HG03064 (cell line): Measurements from ENCODE around the gene ATP10A.
"Not testable (repeated sequence)": the region's sequence is repeated elsewhere in the genome, so short reads cannot be mapped to it uniquely, and the experiment has no call there.

Source experiments
- ATAC-seq: cut with Tn5 transposase; IDR thresholded peaks from one replicate; pipeline ENCODE4 v1.9.1; 2021; ENCODE audit warnings: low read depth; ENCODE audit not compliant: unreplicated experiment

Gene ATP10A

DNA sequence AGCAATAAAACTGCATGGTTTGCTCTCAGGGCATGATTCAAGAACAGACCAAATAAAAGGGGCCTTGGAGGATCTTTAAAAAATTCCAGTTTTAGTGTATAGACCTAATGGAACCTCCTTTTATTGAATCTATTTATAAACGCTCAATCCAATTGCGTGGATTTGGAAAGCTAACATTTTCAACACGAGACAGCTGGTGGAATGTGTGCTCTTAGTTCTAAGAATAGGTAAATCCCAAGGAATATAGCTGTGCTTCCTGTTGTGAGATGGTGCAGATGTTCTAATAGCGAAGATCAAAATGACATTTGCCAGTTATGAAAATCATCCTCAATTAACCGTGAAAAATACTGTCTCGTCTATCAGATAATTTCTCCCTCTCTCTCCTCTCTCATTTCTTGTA, 192.5 kb downstream of the ATP10A start:
- ATAC-seq = no peak

DNA sequence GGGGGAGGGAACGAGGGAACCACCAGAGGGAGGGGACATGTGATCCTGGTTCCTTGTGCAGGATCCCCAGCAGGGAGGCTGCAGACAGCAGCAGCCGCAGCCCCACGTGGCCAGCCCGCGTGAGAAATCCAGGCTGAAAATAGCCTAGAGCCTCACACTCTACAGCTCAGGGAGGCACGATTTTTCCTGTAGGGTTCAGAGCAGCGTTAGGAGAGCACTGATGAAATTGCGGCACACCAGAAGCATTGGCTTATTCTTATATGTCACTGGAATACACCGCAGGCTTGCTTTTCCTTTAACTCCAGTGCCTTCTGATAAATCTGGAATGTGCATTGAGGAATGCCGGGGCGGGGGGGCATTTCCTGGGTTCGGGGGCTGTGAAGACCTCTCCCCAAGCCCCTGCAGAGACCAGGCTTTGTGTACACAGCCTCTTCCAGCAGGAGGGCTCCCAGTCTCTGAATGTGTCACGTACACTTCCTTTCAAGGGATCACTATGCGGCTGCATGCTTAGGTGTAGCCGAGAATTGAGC, 193.0 kb downstream of the ATP10A start:
- ATAC-seq = no peak

DNA sequence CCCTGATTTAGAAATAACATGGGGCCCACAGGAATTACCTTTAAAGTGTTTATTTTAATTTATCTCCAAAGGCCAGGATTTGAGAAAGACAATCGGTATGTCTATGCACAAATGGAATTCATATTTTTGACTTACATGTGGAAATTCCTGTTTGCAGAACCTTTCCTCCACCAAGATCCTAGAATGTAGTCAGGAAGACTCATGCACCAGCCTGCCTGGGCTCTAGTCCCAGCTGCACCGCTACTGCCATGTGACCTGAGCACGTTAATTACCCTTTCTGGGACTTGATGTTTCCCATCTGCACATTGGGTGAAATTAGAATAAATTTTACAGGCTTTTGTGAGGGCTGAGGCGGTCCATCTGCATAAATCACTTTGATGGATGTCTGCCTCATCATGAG, 194.2 kb downstream of the ATP10A start:
- ATAC-seq = no peak

DNA sequence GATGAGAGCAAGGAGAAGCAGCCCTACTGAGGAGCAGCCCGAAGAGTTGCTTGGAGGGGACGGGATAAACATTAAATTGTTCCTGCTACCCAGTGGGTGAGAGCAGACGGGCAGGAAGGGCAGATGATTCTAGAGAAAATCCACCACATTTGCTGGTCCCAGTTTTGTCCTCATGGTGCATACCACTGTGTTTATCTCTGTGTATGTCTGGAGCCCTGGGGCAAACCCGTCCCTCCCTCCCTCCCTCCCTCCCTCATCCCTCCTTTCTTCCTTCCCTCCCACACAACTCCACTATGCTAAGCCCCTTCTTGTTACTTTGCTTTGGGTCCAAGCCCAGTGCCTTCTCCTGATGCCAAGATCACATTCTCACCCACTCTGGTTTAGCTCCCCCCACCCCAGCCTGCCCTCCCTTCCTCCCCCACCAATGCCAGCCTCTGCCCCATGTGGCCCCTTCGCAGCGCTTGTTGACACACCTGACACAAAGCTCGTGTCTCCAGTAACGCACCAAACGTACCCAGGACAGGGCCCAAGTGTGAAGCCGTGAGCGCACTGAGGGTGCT, 194.8 kb downstream of the ATP10A start:
- no peak for ATAC-seq

DNA sequence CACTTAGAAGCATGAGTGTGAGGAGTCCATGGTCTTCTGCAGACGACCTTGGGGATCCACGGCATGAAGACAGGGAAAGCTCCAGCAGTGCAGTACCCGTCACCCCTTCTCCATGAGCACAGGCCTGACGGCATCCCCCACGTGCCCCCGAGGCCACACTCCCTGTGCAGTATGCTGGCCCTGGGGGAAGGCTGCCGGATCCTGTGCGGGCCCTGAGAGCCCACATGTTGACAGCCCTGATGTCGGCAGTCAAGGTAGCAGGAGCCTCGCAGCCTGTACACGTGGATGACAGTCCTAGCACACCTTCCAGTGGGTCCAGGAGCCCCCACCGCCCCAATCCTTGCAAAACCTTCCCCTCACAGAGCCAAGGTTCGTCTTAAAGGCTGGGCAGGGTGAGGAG, 195.3 kb downstream of the ATP10A start:
- no peak for ATAC-seq

DNA sequence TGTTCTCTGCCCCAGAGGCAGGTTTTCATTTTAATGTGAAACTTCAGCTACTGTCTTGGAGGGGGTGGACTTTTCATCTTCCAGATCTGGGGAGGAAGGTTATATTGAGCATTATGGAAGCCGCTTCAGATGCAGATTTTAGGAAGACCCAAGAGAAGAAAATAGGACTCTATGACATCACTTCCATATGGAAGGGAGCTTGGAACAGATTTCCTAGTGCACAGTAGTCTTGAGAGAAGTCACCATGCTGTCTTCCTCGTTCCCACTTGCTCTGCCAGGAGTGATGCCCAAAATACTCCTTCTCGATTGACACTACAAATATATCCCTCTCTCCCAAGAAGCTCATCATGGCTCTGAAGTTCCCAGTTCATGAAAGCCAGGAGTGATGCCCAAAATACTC, 197.2 kb downstream of the ATP10A start:
- no peak for ATAC-seq

DNA sequence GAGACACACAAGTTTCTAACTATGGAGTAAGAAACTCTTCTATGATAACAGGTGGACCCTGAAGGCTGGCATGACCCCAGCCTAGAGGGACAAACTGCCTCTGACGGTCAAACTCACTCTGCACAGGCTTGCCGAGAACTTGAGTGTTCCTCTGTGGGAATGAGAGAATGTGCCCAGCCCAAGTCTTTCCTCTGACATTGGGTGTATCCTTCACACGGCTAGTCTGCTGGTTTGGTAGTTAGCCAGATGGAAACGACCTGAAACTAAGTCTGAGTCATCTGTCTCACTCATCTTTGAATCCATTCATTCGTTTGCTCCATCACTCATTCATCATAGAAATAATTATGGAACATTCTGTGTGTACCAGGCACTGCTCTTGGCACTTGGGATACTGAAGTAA, 198.4 kb downstream of the ATP10A start:
- ATAC-seq = no peak

DNA sequence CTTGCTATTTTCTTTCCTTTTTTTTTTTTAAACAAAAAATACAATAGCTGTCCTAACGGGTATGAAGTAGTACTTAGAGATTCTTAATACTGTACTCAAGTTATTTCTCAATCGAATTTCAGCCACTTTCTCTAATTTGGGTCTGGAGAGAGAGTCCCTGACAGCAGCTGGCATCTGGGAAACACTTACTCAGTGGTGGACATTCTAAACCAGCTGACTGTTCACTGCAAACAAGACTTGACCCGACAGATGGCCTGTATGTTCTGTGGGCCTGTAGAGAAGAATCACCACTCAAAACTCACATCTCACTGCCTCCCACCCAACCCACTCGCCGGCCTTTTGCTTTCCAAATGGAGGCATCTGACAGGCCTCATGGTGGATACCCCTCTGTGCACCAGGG, 199.6 kb downstream of the ATP10A start:
- ATAC-seq = no peak

DNA sequence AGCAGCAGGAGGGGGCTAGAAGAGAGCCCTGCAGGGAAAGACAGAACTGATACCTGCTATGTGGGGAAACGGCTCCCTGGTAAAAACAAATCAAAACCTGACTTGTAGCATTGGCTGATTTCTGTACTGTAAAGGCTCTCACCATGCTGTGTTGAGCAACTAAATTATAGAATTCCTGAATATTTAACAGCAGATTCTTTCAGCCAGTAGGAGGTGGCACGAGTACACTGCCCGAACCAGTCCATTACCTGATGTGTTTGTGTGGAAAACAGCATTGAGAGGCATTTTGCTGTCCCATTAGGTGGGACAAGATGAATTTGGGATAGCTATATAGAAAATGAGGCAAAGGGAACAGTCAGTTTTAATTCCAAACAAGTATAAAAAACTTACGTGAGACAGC, 201.2 kb downstream of the ATP10A start:
- no peak for ATAC-seq

DNA sequence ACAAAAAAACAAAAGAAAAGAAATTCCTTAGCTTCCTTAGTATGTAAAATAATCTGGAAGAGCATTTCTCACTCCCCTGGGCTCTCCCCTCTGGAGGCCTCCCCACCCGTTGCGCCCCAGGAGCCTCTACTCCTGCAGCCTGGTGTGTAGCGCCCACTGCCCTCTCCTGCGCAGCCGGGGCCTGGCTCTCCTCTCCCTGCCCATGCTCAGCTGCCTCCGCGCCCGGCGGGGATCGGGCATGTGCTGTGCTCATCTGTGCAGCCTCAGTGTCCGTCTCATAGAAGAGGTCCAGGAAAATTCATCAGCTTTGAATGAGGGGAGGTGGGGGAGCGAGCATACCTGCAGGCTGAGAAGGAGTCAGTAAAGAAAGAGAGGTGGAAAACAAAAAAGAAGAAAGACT, 203.9 kb downstream of the ATP10A start:
- no peak for ATAC-seq

DNA sequence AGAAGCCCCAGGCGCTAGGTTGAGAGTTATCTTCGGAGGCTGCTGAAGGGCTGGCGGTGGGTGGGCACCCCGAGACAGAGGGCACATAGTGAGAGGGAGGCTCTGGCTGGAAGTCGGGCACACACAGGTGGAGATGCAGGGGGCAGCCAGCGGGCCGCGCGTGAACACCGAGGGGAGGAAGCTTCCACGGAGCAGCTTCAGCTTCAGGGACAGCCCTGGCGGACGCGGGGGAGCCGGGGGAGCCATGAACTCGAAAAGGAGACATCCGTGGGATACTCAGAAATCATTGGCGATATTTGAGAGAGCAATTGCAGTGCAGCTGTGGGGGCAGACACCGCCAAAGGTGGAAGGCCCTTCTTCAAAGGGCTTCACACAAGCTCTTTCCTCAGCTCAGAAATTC, 204.6 kb downstream of the ATP10A start:
- no peak for ATAC-seq

DNA sequence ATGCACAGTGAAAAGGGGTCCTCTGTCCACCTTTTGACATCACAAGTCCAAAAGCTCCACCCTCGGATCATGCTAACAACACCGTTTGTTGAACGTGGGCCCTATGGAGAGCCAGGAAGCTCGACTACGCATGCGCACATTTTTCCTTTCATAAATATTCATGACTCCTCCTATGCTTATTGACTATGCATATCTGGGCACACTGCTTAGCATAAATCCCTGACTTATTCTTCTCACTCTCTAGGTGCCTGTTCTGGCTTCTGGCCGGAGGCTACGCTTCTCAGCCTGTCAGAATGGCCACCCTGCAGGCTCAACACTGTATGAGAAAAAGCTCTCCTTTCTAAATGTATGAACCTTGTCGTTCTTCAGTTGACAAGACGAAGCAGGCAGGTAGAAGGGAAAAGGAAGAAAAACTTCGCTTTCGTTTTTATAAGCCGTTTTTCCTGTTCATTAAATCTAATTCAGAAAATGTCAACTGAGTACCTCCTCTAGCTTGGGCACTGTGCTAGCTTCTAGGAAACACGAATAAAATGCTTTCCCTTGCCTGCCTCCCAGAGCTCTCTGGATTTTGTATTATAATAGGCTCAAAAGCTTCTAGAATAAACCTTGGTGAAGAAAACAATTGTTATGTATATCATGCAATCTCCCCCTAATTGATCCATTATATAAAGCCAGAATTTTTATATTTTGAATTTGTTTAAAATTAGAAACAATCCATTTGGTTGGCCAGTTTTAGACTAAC, 207.7 kb downstream of the ATP10A start:
- ATAC-seq = no peak

DNA sequence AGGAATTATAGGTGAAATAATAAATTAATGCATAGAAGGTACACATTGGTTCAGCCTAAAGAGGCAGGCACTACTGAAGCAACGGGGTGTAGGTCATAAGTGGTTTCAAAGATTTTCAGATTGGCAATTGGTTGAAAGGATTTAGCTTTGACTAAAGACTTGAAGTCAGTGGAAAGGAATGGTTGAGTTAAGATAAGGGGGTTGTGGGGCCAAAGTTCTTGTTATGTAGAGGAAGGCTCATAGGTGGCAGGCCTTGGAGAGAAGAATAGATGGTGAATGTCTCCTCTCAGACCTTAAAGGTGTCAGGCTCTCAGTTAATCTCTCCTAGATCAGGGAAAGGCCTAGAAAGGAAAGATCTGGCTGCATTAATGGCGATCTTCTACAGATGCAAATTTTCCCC, 209.8 kb downstream of the ATP10A start:
- ATAC-seq = no peak

DNA sequence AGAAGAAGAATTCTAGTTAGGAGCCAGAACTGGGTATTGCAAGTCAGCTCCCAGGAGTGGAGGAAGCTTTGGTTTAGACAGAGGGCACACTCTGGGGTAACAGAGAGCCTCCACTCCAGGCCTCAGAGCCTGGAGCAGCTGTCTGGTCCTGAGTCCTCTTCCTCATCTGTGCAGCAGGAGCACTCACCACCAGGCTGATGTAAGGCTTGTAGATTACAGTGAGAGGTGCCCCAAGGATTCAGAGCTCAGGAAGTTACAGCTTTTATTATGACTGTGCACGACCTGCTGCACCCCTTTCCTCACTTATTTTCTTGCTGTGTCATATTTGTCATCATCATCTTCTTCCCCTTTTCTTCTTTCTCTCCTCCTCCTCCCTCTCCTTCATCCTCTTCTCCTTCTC, 210.4 kb downstream of the ATP10A start:
- ATAC-seq = no peak

DNA sequence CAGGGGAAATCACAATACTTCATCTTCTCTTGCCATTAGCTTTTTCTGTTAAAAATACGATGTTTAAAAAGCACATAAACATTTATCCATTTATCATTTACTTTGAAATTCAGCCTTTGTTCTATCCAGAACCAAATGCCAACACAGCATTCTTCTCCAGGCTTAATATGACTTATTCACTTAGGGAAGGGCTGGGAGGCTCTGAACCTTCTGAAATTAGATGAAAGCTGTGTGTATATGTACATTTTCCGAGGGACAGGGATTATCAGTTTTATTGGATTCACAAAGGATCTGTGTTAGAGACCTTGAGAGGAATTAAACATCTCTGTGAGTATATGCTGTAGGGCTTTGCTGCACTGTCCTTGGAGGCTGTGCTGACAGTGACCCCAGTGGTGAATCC, 213.7 kb downstream of the ATP10A start:
- no peak for ATAC-seq

DNA sequence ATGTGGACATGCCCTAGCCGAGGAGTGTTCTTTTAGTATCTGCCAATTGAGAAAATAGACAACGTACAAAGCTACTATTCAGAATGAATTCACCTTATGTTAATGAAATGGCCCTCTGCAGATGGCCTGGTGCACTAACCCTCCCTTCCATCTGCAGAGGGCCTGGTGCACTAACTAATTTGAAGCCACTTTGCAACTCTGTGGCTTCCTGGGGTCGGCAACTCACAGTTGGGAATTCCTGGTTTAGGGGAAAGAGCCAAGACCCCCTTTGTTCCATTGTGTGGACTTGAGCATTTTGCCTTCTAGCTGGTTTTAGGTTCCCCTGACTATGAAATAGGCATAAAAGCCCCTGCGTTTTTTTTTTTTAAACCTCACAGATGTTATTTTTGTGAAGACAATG, 220.0 kb downstream of the ATP10A start:
- ATAC-seq = no peak

DNA sequence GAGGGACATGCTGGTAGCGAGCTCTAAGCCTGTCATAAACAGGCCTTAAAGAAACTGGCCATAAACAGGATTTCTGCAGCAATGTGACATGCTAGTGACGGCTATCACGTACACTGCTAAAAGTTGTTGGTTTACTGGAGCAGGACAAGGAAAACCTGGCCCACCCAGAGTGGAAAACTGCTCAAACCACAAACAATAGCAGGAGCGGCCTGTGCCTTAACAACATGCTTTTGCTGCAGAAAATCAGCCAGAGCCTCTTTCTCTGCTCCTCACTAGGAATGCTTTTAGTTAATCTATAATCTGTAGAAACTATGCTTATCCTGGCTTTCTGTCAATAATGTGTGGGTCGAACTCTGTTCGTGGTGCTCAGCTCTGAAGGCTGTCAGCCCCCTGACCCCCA, 221.4 kb downstream of the ATP10A start:
- ATAC-seq = no peak

DNA sequence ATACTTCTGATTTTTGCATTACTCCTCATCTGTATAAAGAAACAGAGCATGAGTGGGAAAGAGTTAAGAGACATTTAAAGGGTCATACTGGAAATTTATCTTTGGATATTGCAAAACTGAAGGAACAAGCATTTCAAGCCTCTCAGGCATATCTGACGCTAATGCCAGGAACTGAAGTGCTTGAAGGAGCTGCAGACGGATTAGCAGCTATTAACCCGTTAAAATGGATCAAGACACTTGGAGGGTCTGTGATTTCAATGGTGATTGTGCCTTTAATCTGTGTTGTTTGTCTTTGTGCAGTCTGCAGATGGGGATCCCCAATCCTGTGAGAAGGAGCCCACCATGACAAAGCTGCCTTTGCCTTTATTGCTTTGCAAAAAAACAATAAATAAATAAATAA, 221.8 kb downstream of the ATP10A start:
- ATAC-seq = no peak

DNA sequence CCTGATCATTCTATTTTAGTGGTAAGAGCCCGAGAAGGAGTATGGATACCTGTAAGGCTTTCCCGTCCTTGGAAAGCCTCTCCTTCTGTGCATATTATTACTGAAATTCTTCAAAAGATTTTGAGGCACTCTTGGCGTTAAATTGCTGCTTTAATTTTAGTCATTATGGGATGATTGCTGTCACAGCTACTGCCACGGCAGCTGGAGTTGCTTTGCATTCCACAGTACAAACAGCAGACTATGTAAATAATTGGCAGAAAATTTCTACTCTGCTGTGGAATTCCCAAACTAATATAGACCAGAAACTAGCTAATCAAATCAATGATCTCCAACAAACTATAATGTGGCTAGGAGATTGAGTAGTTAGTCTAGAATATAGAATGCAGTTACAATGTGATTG, 222.2 kb downstream of the ATP10A start:
- not testable (repeated sequence) for ATAC-seq

DNA sequence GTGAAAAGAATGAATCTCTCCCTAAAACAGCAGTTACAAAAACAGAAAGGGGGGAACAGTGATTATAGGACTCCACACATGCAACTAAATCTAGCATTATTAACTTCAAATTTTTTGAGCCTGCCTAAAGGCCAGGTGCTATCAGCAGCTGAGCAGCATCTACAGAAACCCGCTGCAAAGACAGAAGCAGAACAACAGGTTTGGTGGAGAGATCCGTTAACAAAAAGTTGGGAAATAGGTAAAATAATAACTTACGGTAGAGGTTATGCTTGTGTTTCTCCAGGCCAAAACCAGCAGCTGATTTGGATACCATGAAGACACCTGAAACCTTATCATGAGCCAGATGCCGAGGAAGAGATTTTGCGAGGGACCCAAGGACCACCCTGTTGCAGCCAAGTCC, 222.7 kb downstream of the ATP10A start:
- ATAC-seq = no peak

DNA sequence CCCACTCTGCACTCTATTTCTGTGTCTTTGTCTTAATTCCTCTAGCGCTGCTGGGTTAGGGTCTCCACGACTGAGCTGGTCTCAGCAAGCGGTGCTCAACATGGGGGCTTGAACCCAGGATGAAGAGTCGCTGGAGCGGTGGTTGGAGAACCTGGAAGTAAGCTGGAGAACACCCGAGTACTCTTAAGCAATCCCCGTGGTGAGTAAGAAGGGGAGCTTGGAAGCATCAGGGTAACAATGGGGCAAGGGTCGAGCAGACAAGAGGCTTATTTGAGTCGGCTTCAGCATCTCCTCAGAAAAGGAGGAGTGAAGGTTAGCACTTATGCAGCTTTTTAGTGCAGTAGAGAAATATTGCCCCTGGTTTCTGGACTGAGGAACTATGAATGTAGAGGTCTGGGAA, 226.6 kb downstream of the ATP10A start:
- ATAC-seq = not testable (repeated sequence)

DNA sequence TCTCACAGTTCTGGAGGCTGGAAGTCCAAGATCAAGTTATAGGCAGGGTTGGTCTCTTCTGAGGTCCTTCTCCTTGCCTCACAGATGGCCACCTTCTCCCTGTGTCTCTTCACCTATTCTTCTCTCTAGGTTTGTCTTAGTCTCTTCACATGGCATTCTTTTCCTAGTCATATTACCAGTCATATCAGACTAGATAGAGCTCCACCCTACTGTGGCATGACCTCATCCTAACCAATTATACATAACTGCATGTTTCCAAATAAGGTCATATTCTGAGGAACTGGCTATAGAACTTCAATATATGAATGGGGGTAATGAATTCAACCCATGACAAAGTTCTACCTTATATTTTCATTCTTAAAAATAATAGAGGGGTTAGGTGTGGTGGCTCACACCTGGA, 227.9 kb downstream of the ATP10A start:
- no peak for ATAC-seq
